Bronchial epithelial cell (primary cell): ENCODE data around the gene DCTN5. TPM values are rescaled to one million over a fixed set of nuclear protein-coding genes. Genes with fewer than 3 reads are reported as not detected.
A peak's percentile ranks its signal among the peaks of the same experiment; 100 is the strongest.
"Not testable (repeated sequence)": the region's sequence is repeated elsewhere in the genome, so short reads cannot be mapped to it uniquely, and the experiment has no call there.

Experiments used
- DNase-seq: peaks from one replicate; pipeline ENCODE4 v3.0.0-alpha.2; 2010; ENCODE audit warnings: low read depth
- FAIRE-seq: peaks from 2 replicates; lab custom pipeline; 2011; peaks lifted over from hg19 to GRCh38; lab: Jason Lieb, UNC
- H3K27me3 ChIP-seq: 2 replicates; pipeline ENCODE4 v1.5.1; 2011; ENCODE audit warnings: low read length; ENCODE audit not compliant: control insufficient read depth, insufficient read depth
- H3K36me3 ChIP-seq: 2 replicates; pipeline ENCODE4 v1.5.1; 2011; ENCODE audit warnings: low read length; ENCODE audit not compliant: control insufficient read depth, insufficient read depth
- H3K4me3 ChIP-seq: 2 replicates; pipeline ENCODE4 v1.5.1; 2011; ENCODE audit warnings: mild to moderate bottlenecking, low read depth, low read length, control low read depth
- CTCF ChIP-seq: IDR thresholded peaks from 2 replicates; pipeline ENCODE4 v1.5.1; 2011; ENCODE audit warnings: mild to moderate bottlenecking, moderate library complexity, low read length, control low read depth, inconsistent platforms; ENCODE audit not compliant: insufficient read depth, severe bottlenecking
- total RNA-seq: library from RNA; depleted of rRNA; stranded (reverse); fragments of >200 nt; gene quantifications from 2 replicates; pipeline ENCODE4 v1.2.1, GENCODE V29; 2014

The DCTN5 gene
- total RNA-seq, 1 donor from 2014 or later, result 51.6 TPM

DNA sequence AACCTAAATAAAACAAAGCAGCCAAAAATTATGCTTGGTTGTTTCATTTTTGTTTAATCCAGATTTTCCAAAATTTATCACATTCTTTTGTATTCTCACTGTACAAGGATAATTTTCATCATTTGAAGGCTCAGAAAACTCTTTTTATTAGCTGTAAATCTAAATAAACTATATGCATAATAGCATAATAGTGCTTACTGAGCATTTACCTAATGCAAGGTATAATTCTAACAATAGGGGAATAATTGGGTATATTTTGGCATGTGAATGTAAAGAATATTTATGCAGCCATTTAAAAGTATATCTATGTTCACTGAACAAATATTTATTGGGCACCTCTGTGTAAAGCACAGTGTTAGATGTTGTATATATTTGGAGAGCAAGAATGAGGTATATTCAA lies 17.2 kb upstream of the DCTN5 start:
- Histone ChIP-seq H3K4me3 (no peak overlapping the region), H3K27me3 (no peaks in the 10 kb centered on the region), H3K36me3 (peaks cover 14% of the 10 kb centered on the region)
- DNase-seq (no peak), FAIRE-seq (no peak)
- TF ChIP-seq CTCF, result no peak

GRCh38 chr16:23629516-23629915 lies 11.8 kb upstream of the DCTN5 start:
- no peak overlapping the region for H3K4me3 ChIP-seq
- DNase-seq, result peak; percentile 82
- no peak for TF ChIP-seq CTCF
- no peak for FAIRE-seq
- H3K36me3 ChIP-seq, result peaks cover 7% of the 10 kb centered on the region
- H3K27me3 ChIP-seq, result no peaks in the 10 kb centered on the region

DNA sequence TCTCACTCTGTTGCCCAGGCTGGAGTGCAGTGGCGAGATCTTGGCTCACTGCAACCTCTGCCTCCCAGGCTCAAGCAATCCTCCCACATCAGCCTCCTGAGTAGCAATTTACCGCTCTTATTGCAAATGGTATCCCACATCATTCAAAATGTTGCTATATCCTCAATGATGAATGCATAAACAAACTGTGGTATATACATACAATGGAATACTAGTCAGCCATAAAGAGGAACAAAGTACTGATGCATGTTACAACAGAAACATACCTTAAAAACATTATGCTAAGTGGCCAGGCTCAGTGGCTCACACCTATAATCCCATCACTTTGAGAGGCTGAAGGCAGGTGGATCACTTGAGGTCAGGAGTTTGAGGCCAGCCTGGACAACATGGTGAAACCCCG lies 9.4 kb upstream of the DCTN5 start:
- not testable (repeated sequence) for H3K4me3 ChIP-seq, H3K36me3 ChIP-seq, H3K27me3 ChIP-seq, FAIRE-seq, DNase-seq

GRCh38 chr16:23634461-23635036 lies 6.7 kb upstream of the DCTN5 start:
- Histone ChIP-seq H3K36me3 (peaks cover 6% of the 10 kb centered on the region), H3K27me3 (no peaks in the 10 kb centered on the region), H3K4me3 (no peak overlapping the region)
- DNase-seq (no peak), FAIRE-seq (no peak)
- no peak for TF ChIP-seq CTCF

- Histone ChIP-seq H3K36me3 (peaks cover 6% of the 10 kb centered on the region), H3K4me3 (no peak overlapping the region), H3K27me3 (no peaks in the 10 kb centered on the region)
- FAIRE-seq (no peak), DNase-seq (no peak)
- no peak for TF ChIP-seq CTCF
Measured at GRCh38 chr16:23635958-23636357, 5.3 kb upstream of the DCTN5 start.

DNA sequence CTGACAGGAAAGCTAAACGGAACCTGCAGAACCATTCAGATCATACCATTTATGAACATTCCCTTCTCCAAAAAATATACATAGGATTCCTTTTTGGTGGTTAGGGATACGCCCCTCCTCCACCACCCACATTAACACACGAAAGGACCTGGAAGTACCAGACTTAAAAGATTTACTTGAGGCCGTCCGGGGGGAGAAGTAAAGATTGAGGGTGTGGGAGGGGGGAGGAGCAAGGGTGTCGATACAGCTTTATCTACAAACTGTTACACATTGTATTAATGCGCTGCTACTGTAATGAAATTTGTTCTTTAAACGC lies 693 bp upstream of the DCTN5 start:
- Histone ChIP-seq H3K27me3 (no peaks in the 10 kb centered on the region), H3K36me3 (peaks cover 8% of the 10 kb centered on the region), H3K4me3 (peak overlapping the region; percentile 96)
- FAIRE-seq (no peak), DNase-seq (peak; percentile 22)
- no peak for TF ChIP-seq CTCF
